ENCODE data around the gene MPPED2. TPM values are rescaled to one million over a fixed set of nuclear protein-coding genes. Genes with fewer than 3 reads are reported as not detected.

Gene MPPED2
- total RNA-seq, 1 experiment from 2014 or later, result 4.7 TPM

GRCh38 chr11:30440510-30440909 is 145.6 kb downstream of the MPPED2 start:
- Histone ChIP-seq H2AFZ (ENCODE audit: low read length) (no peak overlapping the region), H2BK20ac (ENCODE audit: low read depth, low read length, poor library complexity, severe bottlenecking) (no peak overlapping the region), H3K56ac (ENCODE audit: insufficient read length, low read depth, low read length) (no peak overlapping the region), H3K79me2 (ENCODE audit: insufficient read depth, low read length) (no peaks in the 10 kb centered on the region), H4K91ac (ENCODE audit: insufficient read length, low read depth, low read length) (no peak overlapping the region), H2AK5ac (ENCODE audit: insufficient read length, low read length) (no peak overlapping the region), H3K23me2 (ENCODE audit: insufficient read length, low read depth, low read length, poor library complexity, severe bottlenecking) (no peaks in the 10 kb centered on the region), H4K8ac (replicated peaks; ENCODE audit: insufficient read length, low read depth, low read length) (no peak overlapping the region), H3K9ac (ENCODE audit: extremely low read depth, insufficient read length, low read length) (no peak overlapping the region), H3K27ac (ENCODE audit: insufficient read length, low read depth, low read length) (no peak overlapping the region), H2BK12ac (ENCODE audit: insufficient read length, low read depth, low read length) (no peak overlapping the region), H3K9me3 (ENCODE audit: control insufficient read depth, low read depth, low read length) (no peaks in the 10 kb centered on the region), H2BK15ac (ENCODE audit: low read depth, low read length) (no peak overlapping the region), H3K4me1 (ENCODE audit: insufficient read depth, low read length) (peaks cover 1% of the 10 kb centered on the region; the same call in 1 of the 2 replicates), H3K4me2 (ENCODE audit: insufficient read depth, insufficient read length, low read length) (no peak overlapping the region), H2BK5ac (ENCODE audit: insufficient read length, low read length) (no peak overlapping the region), H3K4ac (ENCODE audit: low read depth, low read length) (no peak overlapping the region), H3K27me3 (ENCODE audit: insufficient read depth, low read length) (no peaks in the 10 kb centered on the region), H3T11ph (ENCODE audit: low read length) (no peak overlapping the region), H2BK120ac (ENCODE audit: low read depth, low read length, poor library complexity, severe bottlenecking) (no peak overlapping the region), H3K79me1 (ENCODE audit: insufficient read depth, low read depth, low read length, poor library complexity, severe bottlenecking) (no peaks in the 10 kb centered on the region), H4K5ac (ENCODE audit: insufficient read length, low read depth, low read length) (no peak overlapping the region), H3K14ac (ENCODE audit: insufficient read depth, low read length) (no peak overlapping the region), H3K23ac (ENCODE audit: insufficient read length, low read depth, low read length) (no peak overlapping the region), H3K18ac (ENCODE audit: insufficient read length, low read depth, low read length) (no peak overlapping the region), H4K20me1 (ENCODE audit: control insufficient read depth, insufficient read depth, insufficient read length) (no peaks in the 10 kb centered on the region)
- H3K4me3 Mint-ChIP-seq, result no peak overlapping the region
- DNase-seq, result no peak
- no peaks in the 10 kb centered on the region for H3K9me3 Mint-ChIP-seq
- TF ChIP-seq, protein P1, sequence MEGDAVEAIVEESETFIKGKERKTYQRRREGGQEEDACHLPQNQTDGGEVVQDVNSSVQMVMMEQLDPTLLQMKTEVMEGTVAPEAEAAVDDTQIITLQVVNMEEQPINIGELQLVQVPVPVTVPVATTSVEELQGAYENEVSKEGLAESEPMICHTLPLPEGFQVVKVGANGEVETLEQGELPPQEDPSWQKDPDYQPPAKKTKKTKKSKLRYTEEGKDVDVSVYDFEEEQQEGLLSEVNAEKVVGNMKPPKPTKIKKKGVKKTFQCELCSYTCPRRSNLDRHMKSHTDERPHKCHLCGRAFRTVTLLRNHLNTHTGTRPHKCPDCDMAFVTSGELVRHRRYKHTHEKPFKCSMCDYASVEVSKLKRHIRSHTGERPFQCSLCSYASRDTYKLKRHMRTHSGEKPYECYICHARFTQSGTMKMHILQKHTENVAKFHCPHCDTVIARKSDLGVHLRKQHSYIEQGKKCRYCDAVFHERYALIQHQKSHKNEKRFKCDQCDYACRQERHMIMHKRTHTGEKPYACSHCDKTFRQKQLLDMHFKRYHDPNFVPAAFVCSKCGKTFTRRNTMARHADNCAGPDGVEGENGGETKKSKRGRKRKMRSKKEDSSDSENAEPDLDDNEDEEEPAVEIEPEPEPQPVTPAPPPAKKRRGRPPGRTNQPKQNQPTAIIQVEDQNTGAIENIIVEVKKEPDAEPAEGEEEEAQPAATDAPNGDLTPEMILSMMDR (conservative IDR thresholded peaks at IDR 0.05), result no peak
- H3K4me1 Mint-ChIP-seq, result peaks cover 17 to 20% of the 10 kb centered on the region in 2 experiments
- no peak overlapping the region for H3K27ac Mint-ChIP-seq
- no CpG with 5 or more reads among the region's 4 CpGs for WGBS (ENCODE audit: extremely low coverage, insufficient read length, low lambda C conversion rate)
- no peaks in the 10 kb centered on the region; a peak in 1 of 7 replicates for H3K36me3 Mint-ChIP-seq (ENCODE audit: insufficient read depth in 1 of 3, low read depth in 3 of 3)
- H3K27me3 Mint-ChIP-seq (ENCODE audit: low read depth), result no peaks in the 10 kb centered on the region; the same call in 1 of the 2 replicates

Data from H9 (cell line).